GM19324 (cell line): ENCODE measurements around the gene AGPAT2.

ENCODE experiments used
- ATAC-seq: cut with Tn5 transposase; IDR thresholded peaks from one replicate; pipeline ENCODE4 v1.9.1; 2021; ENCODE audit warnings: mild to moderate bottlenecking, moderate library complexity; ENCODE audit not compliant: unreplicated experiment, low FRiP score

AGPAT2 gene

DNA sequence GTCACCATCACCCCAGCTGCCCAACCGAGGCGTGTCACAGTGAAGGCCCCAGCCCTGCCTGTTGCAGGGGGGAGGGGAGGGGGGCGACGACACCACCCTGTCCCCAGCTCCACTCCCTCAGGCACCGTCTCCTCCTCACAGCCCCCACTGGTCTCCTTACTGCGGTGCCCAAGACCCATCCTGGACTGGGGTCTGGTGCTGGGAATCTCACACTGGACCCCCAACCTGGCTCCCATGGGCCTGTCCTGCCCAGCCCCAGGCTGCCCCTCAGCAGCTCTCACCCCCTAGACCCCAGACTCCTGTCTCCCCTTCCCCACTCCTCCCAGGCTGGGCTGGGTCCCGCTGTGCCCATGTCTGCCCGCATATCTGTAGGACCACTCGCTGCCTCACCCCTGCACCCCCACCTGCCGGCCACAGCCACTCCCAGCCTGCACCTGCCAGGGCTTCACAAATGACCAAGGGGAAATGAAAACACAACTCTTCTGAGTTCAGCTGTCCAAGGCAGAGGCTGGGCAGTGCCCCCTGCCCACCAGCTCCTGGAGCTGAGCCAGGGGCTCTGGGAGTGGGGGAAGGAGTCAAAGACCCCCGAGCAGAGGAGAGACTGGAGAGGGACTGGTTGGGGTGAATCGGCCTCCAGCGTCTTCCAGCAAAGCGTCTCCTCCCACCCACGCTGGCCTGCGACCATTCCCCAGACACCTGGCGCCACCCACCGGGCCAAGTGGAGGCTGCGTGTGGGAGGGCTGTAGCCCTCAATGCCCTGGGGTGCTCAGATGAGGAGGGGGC is 57.2 kb downstream of the AGPAT2 start:
- no peak for ATAC-seq

DNA sequence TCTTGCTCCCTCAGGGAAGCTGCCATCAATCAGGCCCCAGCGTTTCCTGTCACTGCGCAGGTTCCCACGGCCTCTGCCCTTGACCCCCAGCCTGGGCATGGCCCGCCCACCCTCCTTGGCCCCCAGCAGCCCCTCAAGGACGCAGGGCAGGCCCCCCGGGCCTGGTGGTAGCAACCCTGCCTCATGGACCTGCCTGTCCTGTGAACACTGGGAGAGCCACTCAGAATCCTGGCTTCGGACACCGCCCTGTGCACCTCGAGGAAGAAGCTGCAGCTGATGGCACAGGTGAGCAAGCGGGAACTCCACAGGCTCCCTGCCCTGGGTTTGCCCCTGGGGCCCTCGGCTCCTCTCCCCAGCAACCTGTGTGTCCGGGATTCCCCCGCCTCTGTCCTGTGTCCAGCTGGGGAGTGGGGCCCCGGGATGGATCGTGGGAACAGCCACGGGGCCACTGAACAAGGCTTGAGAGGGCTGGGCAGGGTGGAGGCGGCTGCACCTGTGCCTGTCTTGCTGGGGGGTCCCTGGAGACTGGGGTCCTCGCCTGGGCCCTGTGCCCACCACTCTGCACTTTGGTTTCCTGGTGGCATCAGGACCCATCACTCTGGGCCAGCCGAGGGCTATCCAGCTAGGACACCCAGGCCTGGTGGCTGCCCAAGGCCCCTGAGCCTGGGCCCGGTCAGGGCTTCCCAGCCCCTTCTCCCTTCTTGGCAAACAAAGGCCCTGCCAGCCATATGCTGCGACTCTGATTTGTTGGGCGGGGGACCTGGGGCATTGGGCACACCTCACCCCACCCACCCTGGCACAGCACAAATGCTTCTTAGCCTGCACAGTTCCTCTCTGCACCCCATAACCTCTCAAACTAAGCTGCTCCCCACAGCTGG is 58.0 kb downstream of the AGPAT2 start:
- ATAC-seq, result no peak

DNA sequence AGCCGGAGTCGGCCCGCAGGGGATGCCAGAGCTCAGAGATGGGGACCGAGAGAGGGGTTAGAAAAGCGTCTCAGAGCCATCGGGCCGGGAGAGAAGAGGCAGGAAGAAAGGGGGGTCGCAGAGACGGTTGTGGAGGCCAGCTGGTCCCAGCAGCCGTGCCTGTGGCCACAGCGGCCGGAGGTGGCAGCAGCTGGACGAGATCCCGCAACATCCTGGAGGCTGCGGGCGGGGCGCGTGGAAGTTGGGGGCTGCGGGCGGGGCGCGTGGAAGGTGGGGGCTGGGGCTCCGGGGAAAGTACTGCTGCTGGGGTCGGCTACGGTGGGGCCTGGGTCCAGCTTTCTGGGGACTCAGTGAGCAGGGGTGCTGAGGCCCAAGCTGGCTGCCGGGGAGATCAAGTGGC is 59.0 kb downstream of the AGPAT2 start:
- no peak for ATAC-seq

DNA sequence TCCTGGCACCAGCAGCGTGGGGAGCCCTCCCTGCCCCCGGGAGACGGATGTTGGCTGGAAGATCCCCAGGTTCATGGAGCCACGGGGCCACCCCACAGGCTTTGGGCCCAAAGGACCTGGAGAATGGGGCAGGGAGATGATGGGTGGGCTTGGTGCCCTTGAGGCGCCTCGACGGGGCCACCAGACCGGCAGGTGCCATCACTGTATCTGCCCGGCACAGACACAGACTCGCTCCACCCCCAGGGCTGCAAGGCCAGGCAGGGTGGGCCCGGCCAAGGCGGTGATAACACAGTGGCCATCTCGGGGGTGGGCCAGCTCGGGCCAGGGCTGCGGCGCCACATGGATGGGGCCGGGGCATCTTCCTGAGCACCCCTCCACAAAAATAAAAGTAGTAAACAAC is 59.6 kb downstream of the AGPAT2 start:
- ATAC-seq, result no peak

DNA sequence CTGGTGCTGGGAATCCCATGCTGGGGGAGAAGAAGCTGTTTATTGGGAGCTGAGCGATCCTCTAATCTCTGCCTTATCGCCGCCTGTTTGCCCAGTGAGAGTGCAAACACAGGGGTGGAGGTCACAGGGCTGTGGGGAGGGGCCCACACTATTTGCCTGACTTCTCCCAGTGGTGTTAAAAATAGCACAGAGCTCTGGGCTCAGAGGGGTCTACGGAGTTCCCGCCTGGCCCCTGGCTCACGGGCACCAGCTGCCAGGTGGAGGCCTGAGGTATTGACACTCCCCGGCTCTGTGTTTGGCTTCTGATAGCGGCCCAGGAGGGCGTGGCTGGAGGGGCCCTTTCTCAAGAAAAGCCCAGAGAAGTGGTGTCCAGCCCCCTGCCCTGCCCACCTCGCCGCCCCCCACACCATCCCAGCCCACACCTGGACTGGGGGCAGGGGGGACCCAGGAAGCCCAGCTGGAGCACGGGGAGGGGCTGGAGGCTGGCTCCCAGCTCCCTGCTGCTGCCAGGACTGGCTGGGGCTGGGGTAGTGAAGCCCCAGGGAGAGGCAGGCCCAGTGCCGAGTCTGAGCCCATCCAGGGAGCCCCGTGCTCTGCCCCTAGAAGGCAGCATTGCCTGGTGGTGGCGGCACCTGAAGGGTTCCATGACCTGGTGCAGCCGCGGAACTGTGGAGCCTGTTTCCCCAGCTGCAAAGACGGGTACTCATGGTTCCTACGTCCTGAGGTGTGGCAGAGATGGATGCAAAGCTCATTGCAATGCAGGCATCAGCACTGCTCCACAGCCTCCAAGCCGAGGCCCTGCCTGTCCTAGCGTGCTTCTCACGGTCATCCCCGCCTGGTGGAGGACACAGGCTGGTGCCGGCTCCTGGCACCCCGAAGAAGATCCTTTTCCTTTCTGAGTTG is 60.3 kb downstream of the AGPAT2 start:
- no peak for ATAC-seq

DNA sequence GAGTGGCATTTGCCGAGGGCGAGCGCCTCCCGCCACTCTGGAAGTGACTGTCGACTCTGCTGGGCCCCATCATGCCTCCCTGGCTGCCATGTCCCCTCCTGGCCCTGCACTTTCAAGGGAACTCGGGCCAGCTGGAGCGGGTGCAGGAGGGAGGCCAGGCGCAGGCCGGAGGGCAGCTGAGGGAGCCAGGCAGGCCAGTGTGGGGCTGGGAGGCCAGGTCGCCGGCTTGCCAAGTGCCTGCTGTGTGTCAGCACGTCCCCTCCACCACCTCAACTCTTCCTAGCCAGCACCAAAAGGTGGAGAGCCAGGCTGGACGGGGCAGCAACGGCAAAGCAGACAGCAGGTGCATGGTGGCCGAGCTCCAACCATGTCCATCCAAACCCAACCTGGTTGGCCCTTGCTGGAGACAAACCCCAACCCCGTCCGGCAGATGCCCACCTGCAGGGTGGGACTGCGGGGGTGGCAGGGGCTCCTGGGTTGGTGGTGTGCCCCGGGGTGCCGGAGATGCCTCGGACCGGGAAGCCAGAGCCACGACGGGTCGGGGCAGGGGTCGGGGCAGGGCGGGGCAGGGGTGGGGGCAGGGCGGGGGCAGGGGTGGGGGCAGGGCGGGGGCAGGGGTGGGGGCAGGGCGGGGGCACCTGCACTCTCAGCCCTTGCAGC is 61.1 kb downstream of the AGPAT2 start:
- ATAC-seq, result no peak

DNA sequence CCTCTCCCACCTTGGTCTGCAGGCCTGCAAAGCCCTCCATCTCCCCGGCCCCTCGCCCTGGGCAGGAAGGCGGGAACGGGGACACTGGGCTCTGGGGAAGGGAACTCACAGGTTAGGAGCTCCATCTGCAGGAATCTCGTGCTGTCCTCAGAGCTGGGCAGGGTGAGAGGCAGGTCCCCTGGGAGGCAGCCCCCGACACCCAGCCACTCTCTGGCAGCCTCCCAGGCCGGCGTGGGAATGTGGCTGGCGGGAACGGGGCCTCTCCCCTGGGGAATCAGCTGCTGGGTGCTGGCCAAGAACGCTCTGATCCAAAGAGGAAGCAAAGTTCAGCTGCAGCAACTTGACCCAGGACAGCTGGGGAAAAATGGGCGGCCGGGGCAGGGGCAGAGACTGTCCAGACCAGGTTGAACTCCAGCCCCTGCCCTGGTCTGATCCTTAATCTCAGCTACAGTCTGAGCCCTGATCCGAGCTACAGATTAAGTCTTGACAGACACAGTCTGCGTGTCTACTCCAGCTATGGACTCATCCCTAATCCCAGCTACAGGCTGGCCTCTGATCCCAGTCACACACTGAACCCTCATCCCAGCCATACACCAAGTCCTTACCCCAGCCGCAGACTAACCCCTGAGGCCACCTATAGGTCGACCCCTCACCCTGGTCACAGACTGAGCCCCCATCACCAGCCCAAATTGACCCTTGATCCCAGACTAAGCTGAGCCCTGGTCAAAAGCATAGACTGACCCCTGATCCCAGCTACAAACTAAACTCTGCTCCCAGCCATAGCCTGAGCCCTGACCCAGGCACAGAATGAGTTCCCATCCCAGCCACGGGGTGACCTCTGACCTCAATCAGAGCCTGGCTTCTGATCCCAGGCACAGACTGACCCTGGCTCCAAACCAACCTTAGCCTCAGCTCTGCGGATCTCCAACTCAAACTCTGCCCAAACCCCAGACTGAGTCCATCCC is 61.9 kb downstream of the AGPAT2 start:
- ATAC-seq, result no peak

DNA sequence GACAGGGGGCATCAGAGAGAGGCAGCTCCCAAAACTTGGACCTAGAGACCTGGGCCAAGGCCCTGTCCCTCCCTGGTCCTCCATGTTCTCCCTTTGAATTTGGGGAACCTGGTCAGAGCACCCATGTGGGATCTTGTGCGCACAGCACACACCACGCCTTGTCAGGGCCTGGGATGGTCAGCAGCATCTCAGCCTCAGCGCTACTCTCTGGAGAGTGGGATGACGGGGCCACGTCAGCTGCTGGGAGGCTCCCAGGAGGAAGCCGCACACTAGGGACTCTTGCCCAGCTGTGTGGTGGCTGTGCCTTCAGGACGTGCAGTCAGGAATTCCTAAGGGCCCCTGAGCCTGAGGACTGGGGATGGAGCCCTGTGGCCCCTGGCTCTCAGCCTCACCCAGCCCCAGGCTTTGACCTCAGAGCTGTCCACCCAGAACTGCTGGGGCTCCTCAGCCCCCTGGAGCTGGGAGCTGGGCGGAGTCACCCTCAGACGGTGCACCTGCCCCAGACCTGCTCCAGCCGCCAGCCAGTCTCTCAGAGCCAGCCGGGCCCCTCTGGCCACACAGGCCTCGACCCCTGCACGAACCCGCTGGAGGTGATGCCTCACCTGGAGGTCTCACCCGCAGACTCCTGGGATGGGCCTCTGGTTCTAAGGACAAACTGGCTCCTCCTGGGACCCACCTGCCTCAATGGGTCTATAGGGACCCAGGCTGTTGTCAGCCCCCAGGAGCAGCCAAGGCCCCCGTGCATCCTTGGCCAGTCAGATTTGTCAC is 62.9 kb downstream of the AGPAT2 start:
- ATAC-seq, result no peak

DNA sequence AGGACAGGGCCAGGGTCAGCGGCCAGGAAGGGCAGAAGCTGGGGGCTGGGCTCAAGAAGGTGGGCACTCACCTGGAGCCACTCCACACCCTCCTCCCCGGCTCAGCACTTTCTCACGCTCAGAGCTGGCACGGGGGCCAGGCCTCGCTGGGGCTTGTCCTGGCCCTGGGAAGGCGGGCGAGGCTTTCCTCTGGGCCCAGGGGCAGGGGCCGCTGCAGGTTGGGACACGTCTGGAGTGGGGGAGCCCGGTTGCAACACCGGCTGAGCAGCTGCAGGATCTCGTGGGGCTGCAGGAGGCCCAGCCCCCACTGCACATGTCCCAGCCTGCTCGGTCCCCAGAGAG is 63.4 kb downstream of the AGPAT2 start:
- no peak for ATAC-seq
